Keratinocyte (primary cell): ENCODE measurements around the gene CRX.

ENCODE experiments used
- EZH2 ChIP-seq: IDR thresholded peaks from one replicate; pipeline ENCODE4 v1.6.1; 2012; ENCODE audit warnings: inconsistent platforms, mild to moderate bottlenecking, low read length, moderate library complexity
- TF ChIP-seq, protein P1 (sequence below), 3 experiments: IDR thresholded peaks in 1 of 3; conservative IDR thresholded peaks in 1 of 3; optimal IDR thresholded peaks in 1 of 3; 2 replicates in 2 of 3; 3 replicates in 1 of 3; pipeline versions ENCODE3 to v1.5.1; 2011; ENCODE audit warnings: low read length in 3 of 3, mild to moderate bottlenecking in 3 of 3, moderate library complexity in 2 of 3, control low read depth in 1 of 3, inconsistent platforms in 1 of 3; ENCODE audit not compliant: insufficient read depth in 2 of 3; ENCODE audit errors: extremely low read depth in 1 of 3

DNA sequence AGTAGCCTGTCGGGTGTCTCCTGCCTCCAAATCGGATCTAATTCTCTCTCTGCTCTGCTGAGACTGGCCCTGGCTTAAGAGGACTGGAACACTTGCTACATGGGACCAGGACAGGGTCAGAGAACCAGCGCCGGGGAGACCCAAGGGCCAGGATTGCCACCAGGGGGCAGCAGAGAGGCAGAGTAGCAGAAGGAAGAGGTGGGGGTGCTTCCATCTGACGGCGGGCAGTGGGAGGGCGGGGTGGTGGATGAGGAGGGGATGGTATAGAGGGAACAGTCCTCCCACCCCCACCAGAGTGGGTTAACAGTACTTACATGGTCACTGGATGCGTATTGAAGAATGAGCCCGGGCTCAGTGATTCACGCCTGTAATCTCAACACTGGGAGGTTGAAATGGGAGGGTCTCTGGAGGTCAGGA is 31.3 kb upstream of the CRX start:
- TF ChIP-seq, protein P1, sequence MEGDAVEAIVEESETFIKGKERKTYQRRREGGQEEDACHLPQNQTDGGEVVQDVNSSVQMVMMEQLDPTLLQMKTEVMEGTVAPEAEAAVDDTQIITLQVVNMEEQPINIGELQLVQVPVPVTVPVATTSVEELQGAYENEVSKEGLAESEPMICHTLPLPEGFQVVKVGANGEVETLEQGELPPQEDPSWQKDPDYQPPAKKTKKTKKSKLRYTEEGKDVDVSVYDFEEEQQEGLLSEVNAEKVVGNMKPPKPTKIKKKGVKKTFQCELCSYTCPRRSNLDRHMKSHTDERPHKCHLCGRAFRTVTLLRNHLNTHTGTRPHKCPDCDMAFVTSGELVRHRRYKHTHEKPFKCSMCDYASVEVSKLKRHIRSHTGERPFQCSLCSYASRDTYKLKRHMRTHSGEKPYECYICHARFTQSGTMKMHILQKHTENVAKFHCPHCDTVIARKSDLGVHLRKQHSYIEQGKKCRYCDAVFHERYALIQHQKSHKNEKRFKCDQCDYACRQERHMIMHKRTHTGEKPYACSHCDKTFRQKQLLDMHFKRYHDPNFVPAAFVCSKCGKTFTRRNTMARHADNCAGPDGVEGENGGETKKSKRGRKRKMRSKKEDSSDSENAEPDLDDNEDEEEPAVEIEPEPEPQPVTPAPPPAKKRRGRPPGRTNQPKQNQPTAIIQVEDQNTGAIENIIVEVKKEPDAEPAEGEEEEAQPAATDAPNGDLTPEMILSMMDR (optimal IDR thresholded peaks at IDR 0.05 in 1 of 3, IDR thresholded peaks at IDR 0.05 in 1 of 3, conservative IDR thresholded peaks at IDR 0.05 in 1 of 3; ENCODE audit: extremely low read depth in 1 of 3, insufficient read depth in 2 of 3, low read length in 3 of 3), result peak; percentile 79 to 95 (median 87)
- no peak for TF ChIP-seq EZH2
